Measurements from ENCODE around the gene ZNF830. TPM values are rescaled to one million over a fixed set of nuclear protein-coding genes. Genes with fewer than 3 reads are reported as not detected.

ZNF830 gene
- total and polyA plus RNA-seq, 2 of the 4 experiments (the other 2 are of a cell fraction), result 5.5 to 6.6 TPM

- Histone ChIP-seq H2AK5ac (ENCODE audit: low read depth, low read length) (no peak overlapping the region), H2AFZ (replicated peaks; ENCODE audit: low read length, poor library complexity) (no peak overlapping the region), H3K9me1 (ENCODE audit: insufficient read depth, low read length) (peaks cover 14% of the 10 kb centered on the region), H2BK5ac (ENCODE audit: low read depth, low read length, poor library complexity, severe bottlenecking) (no peak overlapping the region), H2AK9ac (replicated peaks; ENCODE audit: low read depth, low read length, poor library complexity) (no peak overlapping the region), H2BK120ac (ENCODE audit: low read depth, low read length) (no peak overlapping the region), H4K20me1 (ENCODE audit: insufficient read depth, low read length) (no peaks in the 10 kb centered on the region), H3K18ac (ENCODE audit: low read depth, low read length) (no peak overlapping the region), H4K5ac (ENCODE audit: low read depth, low read length) (no peak overlapping the region), H3K4me2 (ENCODE audit: low read depth, low read length) (no peak overlapping the region), H2BK20ac (ENCODE audit: low read depth, low read length) (no peak overlapping the region), H3K56ac (ENCODE audit: extremely low read depth, insufficient read depth, low read length) (no peak overlapping the region), H2BK15ac (ENCODE audit: low read depth, low read length) (no peak overlapping the region), H3K27me3 (ENCODE audit: control insufficient read depth, insufficient read depth, low read length) (no peaks in the 10 kb centered on the region), H3K23ac (ENCODE audit: low read depth, low read length) (no peak overlapping the region), H3K36me3 (ENCODE audit: control insufficient read depth, insufficient read depth, low read length) (peaks cover 34% of the 10 kb centered on the region), H3K4me3 (ENCODE audit: insufficient read depth, low read depth, low read length) (no peak overlapping the region), H3K14ac (replicated peaks; ENCODE audit: low read depth, low read length) (no peak overlapping the region), H3K4ac (ENCODE audit: low read depth, low read length) (no peak overlapping the region), H4K91ac (ENCODE audit: insufficient read depth, low read depth, low read length) (no peak overlapping the region), H3K9ac (ENCODE audit: low read depth, low read length) (no peak overlapping the region), H3K9me3 (ENCODE audit: control insufficient read depth, insufficient read depth, low read length) (no peaks in the 10 kb centered on the region), H3K79me1 (ENCODE audit: low read depth in 1 of 2, low read length in 2 of 2) (peaks cover 0 to 22% of the 10 kb centered on the region in 2 experiments; a peak in 2 of 4 replicates), H3K27ac (ENCODE audit: insufficient read depth, low read length) (no peak overlapping the region), H3K4me1 (ENCODE audit: control insufficient read depth, insufficient read depth, low read length) (peaks cover 4% of the 10 kb centered on the region), H4K8ac (ENCODE audit: low read depth in 2 of 2, low read length in 2 of 2) (no peak overlapping the region)
- in situ Hi-C loops (cut with MboI; ENCODE audit: low sequenced_read_pairs) (no loop called here), dilution Hi-C loops (cut with HindIII; ENCODE audit: low sequenced_read_pairs, unreplicated experiment) (no loop called here), intact Hi-C loops (cut with micrococcal nuclease) (no loop called here)
- ChIA-PET CTCF (no interaction called here), POLR2A (ENCODE audit: unreplicated experiment) (no interaction called here)
- no TSS peak for BruUV-seq (replicated peaks)
- TF ChIP-seq CEBPB (IDR thresholded peaks at IDR 0.05; ENCODE audit: low read depth, low read length) (no peak), MAZ (IDR thresholded peaks at IDR 0.05; ENCODE audit: borderline replicate concordance, low read depth, low read length) (no peak), MAFK (IDR thresholded peaks at IDR 0.05; ENCODE audit: low read depth, low read length) (no peak), RAD21 (IDR thresholded peaks at IDR 0.05; ENCODE audit: low read length) (no peak), CTCF (conservative IDR thresholded peaks at IDR 0.05; ENCODE audit: low read depth, low read length) (no peak), USF2 (IDR thresholded peaks at IDR 0.05; ENCODE audit: low read depth, low read length) (no peak), RFX5 (IDR thresholded peaks at IDR 0.05; ENCODE audit: low read depth, low read length) (no peak), ELK1 (IDR thresholded peaks at IDR 0.05; ENCODE audit: borderline replicate concordance, low read depth, low read length) (no peak), RCOR1 (IDR thresholded peaks at IDR 0.05; ENCODE audit: insufficient replicate concordance, low read length) (no peak), SMC3 (IDR thresholded peaks at IDR 0.05; ENCODE audit: low read depth, low read length) (no peak), NFE2L2 (IDR thresholded peaks at IDR 0.05; ENCODE audit: low read depth, low read length) (no peak), POLR2A (IDR thresholded peaks at IDR 0.05; ENCODE audit: low read depth, low read length) (no peak), CHD1 (IDR thresholded peaks at IDR 0.05; ENCODE audit: low read depth, low read length) (no peak), MXI1 (IDR thresholded peaks at IDR 0.05; ENCODE audit: borderline replicate concordance, low read depth, low read length) (no peak), FOS (IDR thresholded peaks at IDR 0.05; ENCODE audit: low read depth, low read length) (no peak), BHLHE40 (IDR thresholded peaks at IDR 0.05; ENCODE audit: low read depth, low read length) (no peak)
- no peak for DNase-seq
- ATAC-seq (ENCODE audit: low read depth), result no peak
- WGBS, 2 experiments (ENCODE audit: extremely low coverage in 2 of 2, insufficient read length in 1 of 2), result no CpG with 5 or more reads among the region's 1 CpG
Measured at GRCh38 chr17:35006961-35007360, 45.6 kb downstream of the ZNF830 start.

Measured in IMR-90 (cell line).